OCI-LY1 (cell line): ENCODE results near the gene PHLPP1.

ENCODE experiments used
- EZH2 ChIP-seq: fragments of 200-600 bp; sonication (generic), shearing (Covaris generic); IDR thresholded peaks from 2 replicates; pipeline ENCODE4 v1.8.0; 2017; ENCODE audit warnings: borderline replicate concordance, mixed run types, mild to moderate bottlenecking, antibody characterized with exemption, low read length, moderate library complexity, mixed read lengths
- TF ChIP-seq, protein P1 (sequence below): fragments of 200-600 bp; sonication (generic), shearing (Covaris generic); IDR thresholded peaks from 2 replicates; pipeline ENCODE4 v1.5.1; 2017; ENCODE audit warnings: mild to moderate bottlenecking, antibody characterized with exemption, low read length, moderate library complexity, mixed read lengths

- TF ChIP-seq, protein P1, sequence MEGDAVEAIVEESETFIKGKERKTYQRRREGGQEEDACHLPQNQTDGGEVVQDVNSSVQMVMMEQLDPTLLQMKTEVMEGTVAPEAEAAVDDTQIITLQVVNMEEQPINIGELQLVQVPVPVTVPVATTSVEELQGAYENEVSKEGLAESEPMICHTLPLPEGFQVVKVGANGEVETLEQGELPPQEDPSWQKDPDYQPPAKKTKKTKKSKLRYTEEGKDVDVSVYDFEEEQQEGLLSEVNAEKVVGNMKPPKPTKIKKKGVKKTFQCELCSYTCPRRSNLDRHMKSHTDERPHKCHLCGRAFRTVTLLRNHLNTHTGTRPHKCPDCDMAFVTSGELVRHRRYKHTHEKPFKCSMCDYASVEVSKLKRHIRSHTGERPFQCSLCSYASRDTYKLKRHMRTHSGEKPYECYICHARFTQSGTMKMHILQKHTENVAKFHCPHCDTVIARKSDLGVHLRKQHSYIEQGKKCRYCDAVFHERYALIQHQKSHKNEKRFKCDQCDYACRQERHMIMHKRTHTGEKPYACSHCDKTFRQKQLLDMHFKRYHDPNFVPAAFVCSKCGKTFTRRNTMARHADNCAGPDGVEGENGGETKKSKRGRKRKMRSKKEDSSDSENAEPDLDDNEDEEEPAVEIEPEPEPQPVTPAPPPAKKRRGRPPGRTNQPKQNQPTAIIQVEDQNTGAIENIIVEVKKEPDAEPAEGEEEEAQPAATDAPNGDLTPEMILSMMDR, result no peak
- TF ChIP-seq EZH2, result no peak
These were observed 227.2 kb downstream of the PHLPP1 start for GRCh38 chr18:62942578-62942977.
